ENCODE data around the gene CDH4.
"Not testable (repeated sequence)": the region's sequence is repeated elsewhere in the genome, so short reads cannot be mapped to it uniquely, and the experiment has no call there.

- TF ChIP-seq CTCF (IDR thresholded peaks at IDR 0.05; ENCODE audit: borderline replicate concordance, extremely low read depth, low read length, poor library complexity, severe bottlenecking); EZH2 (IDR thresholded peaks at IDR 0.05; ENCODE audit: borderline replicate concordance, low read depth, low read length, severe bottlenecking): not testable (repeated sequence)
Measured at GRCh38 chr20:61948056-61948455, 696.0 kb downstream of the CDH4 start.
